Activated T-helper 1 cell treated with anti-CD3 and anti-CD28 coated beads, Interleukin-12 subunit alpha, Interleukin-12 subunit beta, Interleukin-2, Interleukin-4 antibody, amounts not matched to agents 30 ng/mL and 10 ng/mL and 1 ng/mL, durations not matched to agents 14 hours and 24 hours and 36 hours (primary cell): ENCODE results near the gene KCNQ5. TPM values are rescaled to one million over a fixed set of nuclear protein-coding genes. Genes with fewer than 3 reads are reported as not detected.

Source experiments
- DNase-seq: peaks from one replicate; pipeline ENCODE4 v3.0.0; 2021; ENCODE audit warnings: low spot score
- H3K27ac Mint-ChIP-seq: one replicate; pipeline ENCODE4 v1.8.0; 2021; ENCODE audit warnings: mild to moderate bottlenecking, mixed read lengths
- H3K27me3 Mint-ChIP-seq: one replicate; pipeline ENCODE4 v1.8.0; 2022; ENCODE audit warnings: mild to moderate bottlenecking, moderate library complexity, mixed read lengths; ENCODE audit not compliant: insufficient read depth
- H3K36me3 Mint-ChIP-seq: one replicate; pipeline ENCODE4 v1.8.0; 2021; ENCODE audit warnings: low read depth, mixed read lengths
- H3K4me1 Mint-ChIP-seq: one replicate; pipeline ENCODE4 v1.8.0; 2021; ENCODE audit warnings: low read depth, mixed read lengths
- H3K4me3 Mint-ChIP-seq: one replicate; pipeline ENCODE4 v1.8.0; 2021; ENCODE audit warnings: mild to moderate bottlenecking, moderate library complexity, mixed read lengths
- H3K9me3 Mint-ChIP-seq: one replicate; pipeline ENCODE4 v1.8.0; 2021; ENCODE audit warnings: mixed read lengths
- intact Hi-C: fragments of 100-400 bp; cut with micrococcal nuclease; formaldehyde crosslinking; loops from one replicate; pipeline ENCODE4 v1.15.1; 2024
- total RNA-seq: library from RNA; stranded (reverse); gene quantifications from 2 replicates; pipeline ENCODE4 v1.2.3, GENCODE V29; 2022

KCNQ5 gene
- total RNA-seq, 1 donor from 2014 or later: 12.6 TPM

GRCh38 chr6:72646604-72647485, 25.0 kb downstream of the KCNQ5 start:
- Mint-ChIP-seq H3K27me3 (no peaks in the 10 kb centered on the region), H3K4me3 (no peak overlapping the region)
- intact Hi-C loops: no loop called here

GRCh38 chr6:72647489-72647888, 25.6 kb downstream of the KCNQ5 start:
- Mint-ChIP-seq H3K36me3 (peaks cover 4% of the 10 kb centered on the region), H3K9me3 (no peaks in the 10 kb centered on the region), H3K4me3 (no peak overlapping the region), H3K27ac (no peak overlapping the region), H3K4me1 (peaks cover 31% of the 10 kb centered on the region), H3K27me3 (no peaks in the 10 kb centered on the region)
- DNase-seq: no peak
- intact Hi-C loops: no loop called here

More at GRCh38 chr6:72646604-72647485, 25.0 kb downstream of the KCNQ5 start:
- Mint-ChIP-seq H3K27ac (no peak overlapping the region), H3K9me3 (no peaks in the 10 kb centered on the region), H3K4me1 (peaks cover 25% of the 10 kb centered on the region), H3K36me3 (peaks cover 4% of the 10 kb centered on the region)
- no peak for DNase-seq

- H3K36me3 Mint-ChIP-seq: peaks cover 4% of the 10 kb centered on the region
- intact Hi-C loops: loop anchor here (1.0 kb wide), 3 partner anchors 29 to 177 kb away; no protein-coding TSS in a partner anchor
- H3K9me3 Mint-ChIP-seq: no peaks in the 10 kb centered on the region
- H3K4me3 Mint-ChIP-seq: no peak overlapping the region
- no peaks in the 10 kb centered on the region for H3K27me3 Mint-ChIP-seq
- H3K4me1 Mint-ChIP-seq: peaks cover 36% of the 10 kb centered on the region
- DNase-seq: no peak
- H3K27ac Mint-ChIP-seq: no peak overlapping the region
These were observed 27.4 kb downstream of the KCNQ5 start for GRCh38 chr6:72649032-72649984.

GRCh38 chr6:72650081-72650745, 28.3 kb downstream of the KCNQ5 start:
- DNase-seq: no peak
- Mint-ChIP-seq H3K4me3 (peak overlapping the region; percentile 24), H3K36me3 (peaks cover 4% of the 10 kb centered on the region), H3K27me3 (no peaks in the 10 kb centered on the region), H3K9me3 (no peaks in the 10 kb centered on the region), H3K4me1 (peaks cover 36% of the 10 kb centered on the region), H3K27ac (peak overlapping the region; percentile 14)
- intact Hi-C loops: no loop called here

GRCh38 chr6:72651174-72651573, 29.3 kb downstream of the KCNQ5 start:
- no peaks in the 10 kb centered on the region for H3K9me3 Mint-ChIP-seq
- H3K27ac Mint-ChIP-seq: no peak overlapping the region
- intact Hi-C loops: no loop called here
- no peak overlapping the region for H3K4me3 Mint-ChIP-seq
- H3K4me1 Mint-ChIP-seq: peaks cover 36% of the 10 kb centered on the region
- peaks cover 4% of the 10 kb centered on the region for H3K36me3 Mint-ChIP-seq
- no peaks in the 10 kb centered on the region for H3K27me3 Mint-ChIP-seq
- DNase-seq: no peak

GRCh38 chr6:72651967-72652956, 30.4 kb downstream of the KCNQ5 start:
- Mint-ChIP-seq H3K27ac (no peak overlapping the region), H3K36me3 (peaks cover 4% of the 10 kb centered on the region), H3K27me3 (no peaks in the 10 kb centered on the region), H3K9me3 (no peaks in the 10 kb centered on the region), H3K4me3 (no peak overlapping the region), H3K4me1 (peaks cover 36% of the 10 kb centered on the region)
- intact Hi-C loops: no loop called here
- no peak for DNase-seq

GRCh38 chr6:72653026-72653425, 31.2 kb downstream of the KCNQ5 start:
- Mint-ChIP-seq H3K27ac (no peak overlapping the region), H3K9me3 (no peaks in the 10 kb centered on the region), H3K4me1 (peaks cover 36% of the 10 kb centered on the region), H3K4me3 (no peak overlapping the region), H3K36me3 (peaks cover 4% of the 10 kb centered on the region), H3K27me3 (no peaks in the 10 kb centered on the region)
- no peak for DNase-seq
- intact Hi-C loops: no loop called here

- no peaks in the 10 kb centered on the region for H3K9me3 Mint-ChIP-seq
- peaks cover 34% of the 10 kb centered on the region for H3K4me1 Mint-ChIP-seq
- H3K27ac Mint-ChIP-seq: no peak overlapping the region
- intact Hi-C loops: no loop called here
- no peak for DNase-seq
- H3K27me3 Mint-ChIP-seq: no peaks in the 10 kb centered on the region
- H3K4me3 Mint-ChIP-seq: no peak overlapping the region
- peaks cover 4% of the 10 kb centered on the region for H3K36me3 Mint-ChIP-seq
These were observed 32.3 kb downstream of the KCNQ5 start for GRCh38 chr6:72654071-72654621.

GRCh38 chr6:72657407-72658197, 35.7 kb downstream of the KCNQ5 start:
- Mint-ChIP-seq H3K4me3 (no peak overlapping the region), H3K27ac (no peak overlapping the region), H3K4me1 (peaks cover 4% of the 10 kb centered on the region), H3K9me3 (no peaks in the 10 kb centered on the region), H3K27me3 (no peaks in the 10 kb centered on the region), H3K36me3 (no peaks in the 10 kb centered on the region)
- no peak for DNase-seq
- intact Hi-C loops: no loop called here

- no peak overlapping the region for H3K27ac Mint-ChIP-seq
- DNase-seq: no peak
- H3K9me3 Mint-ChIP-seq: no peaks in the 10 kb centered on the region
- H3K4me3 Mint-ChIP-seq: no peak overlapping the region
- no peaks in the 10 kb centered on the region for H3K4me1 Mint-ChIP-seq
- no peaks in the 10 kb centered on the region for H3K27me3 Mint-ChIP-seq
- H3K36me3 Mint-ChIP-seq: no peaks in the 10 kb centered on the region
- intact Hi-C loops: no loop called here
These were observed 37.9 kb downstream of the KCNQ5 start for GRCh38 chr6:72659754-72660153.

GRCh38 chr6:72661411-72661810, 39.5 kb downstream of the KCNQ5 start:
- DNase-seq: no peak
- Mint-ChIP-seq H3K27me3 (no peaks in the 10 kb centered on the region), H3K27ac (no peak overlapping the region), H3K36me3 (no peaks in the 10 kb centered on the region), H3K4me1 (no peaks in the 10 kb centered on the region), H3K9me3 (no peaks in the 10 kb centered on the region), H3K4me3 (no peak overlapping the region)
- intact Hi-C loops: no loop called here
